ENCODE data around the gene ROR1. TPM values are rescaled to one million over a fixed set of nuclear protein-coding genes. Genes with fewer than 3 reads are reported as not detected.
A peak's percentile ranks its signal among the peaks of the same experiment; 100 is the strongest.

Gene ROR1
- total and polyA plus RNA-seq, 7 donors = 0.13 to 2.8 (median 1.2) TPM

- 40 to 85% (median 67%) methylated on average over 1 of the region's 1 CpG for WGBS, 3 donors
- no peaks in the 10 kb centered on the region for H3K9me3 ChIP-seq
- TF ChIP-seq CTCF (IDR thresholded peaks at IDR 0.05) = no peak
- no peak overlapping the region for H3K4me3 ChIP-seq
- no peak overlapping the region for H3K27ac ChIP-seq
- no peaks in the 10 kb centered on the region for H3K36me3 ChIP-seq (ENCODE audit: insufficient read depth in 1 of 2, low read depth in 1 of 2)
- no peak for DNase-seq
- peaks cover 7% of the 10 kb centered on the region for H3K4me1 ChIP-seq
- ATAC-seq = no peak
- intact Hi-C loops (cut with DNase I) = loop anchor here (5.0 to 10.0 kb wide), 6 partner anchors 78 to 474 kb away; no protein-coding TSS in a partner anchor
- H3K27me3 ChIP-seq (ENCODE audit: insufficient read depth in 3 of 3, low read length in 2 of 3) = peaks cover 0 to 7% (median 0%) of the 10 kb centered on the region in 3 donors
Measured at GRCh38 chr1:63770381-63770780, 3.4 kb upstream of the ROR1 start.

- Histone ChIP-seq H3K27ac (no peak overlapping the region), H3K4me1 (peaks cover 15% of the 10 kb centered on the region), H3K4me3 (no peak overlapping the region), H3K9me3 (no peaks in the 10 kb centered on the region), H3K36me3 (ENCODE audit: insufficient read depth in 1 of 2, low read depth in 1 of 2) (no peaks in the 10 kb centered on the region), H3K27me3 (ENCODE audit: insufficient read depth in 3 of 3, low read length in 2 of 3) (peaks cover 0 to 7% (median 0%) of the 10 kb centered on the region in 3 donors)
- TF ChIP-seq CTCF (IDR thresholded peaks at IDR 0.05) = no peak
- DNase-seq (no peak), ATAC-seq (no peak)
- intact Hi-C loops (cut with DNase I) = loop anchor here (2.0 to 10.0 kb wide), 7 partner anchors 80 to 473 kb away; no protein-coding TSS in a partner anchor
- WGBS, 3 donors = 96 to 100% (median 98%) methylated on average over 3 of the region's 3 CpGs
Measured at GRCh38 chr1:63772201-63772600, 1.6 kb upstream of the ROR1 start.

- no peaks in the 10 kb centered on the region for H3K9me3 ChIP-seq
- H3K36me3 ChIP-seq (ENCODE audit: insufficient read depth in 1 of 2, low read depth in 1 of 2) = no peaks in the 10 kb centered on the region
- ATAC-seq (no peak), DNase-seq (no peak)
- intact Hi-C loops (cut with DNase I) = loop anchor here (2.0 to 10.0 kb wide), 7 partner anchors 81 to 472 kb away; no protein-coding TSS in a partner anchor
- no peak overlapping the region for H3K4me3 ChIP-seq
- peaks cover 0 to 7% (median 0%) of the 10 kb centered on the region in 3 donors for H3K27me3 ChIP-seq (ENCODE audit: insufficient read depth in 3 of 3, low read length in 2 of 3)
- H3K4me1 ChIP-seq = peaks cover 15% of the 10 kb centered on the region
- 59 to 66% (median 62%) methylated on average over 2 of the region's 2 CpGs for WGBS, 3 donors
- no peak overlapping the region for H3K27ac ChIP-seq
- TF ChIP-seq CTCF (IDR thresholded peaks at IDR 0.05) = no peak
Measured at GRCh38 chr1:63772876-63773275, 941 bp upstream of the ROR1 start.

- DNase-seq (no peak), ATAC-seq (peak in 1 of 4 donors; percentile 39)
- Histone ChIP-seq H3K36me3 (ENCODE audit: insufficient read depth in 1 of 2, low read depth in 1 of 2) (no peaks in the 10 kb centered on the region), H3K4me3 (peak overlapping the region; percentile 83), H3K9me3 (no peaks in the 10 kb centered on the region), H3K27ac (peak overlapping the region; percentile 87), H3K27me3 (ENCODE audit: insufficient read depth in 3 of 3, low read length in 2 of 3) (peaks cover 0 to 7% (median 0%) of the 10 kb centered on the region in 3 donors), H3K4me1 (peaks cover 15% of the 10 kb centered on the region)
- no peak for TF ChIP-seq CTCF (IDR thresholded peaks at IDR 0.05)
- intact Hi-C loops (cut with DNase I) = loop anchor here (2.0 to 10.0 kb wide), 7 partner anchors 81 to 471 kb away; no protein-coding TSS in a partner anchor
- 6 to 8% (median 7%) methylated on average over 9 of the region's 9 CpGs for WGBS, 3 donors
Measured at GRCh38 chr1:63773496-63773814, 362 bp upstream of the ROR1 start.
